Transverse colon (tissue), 3 donors: ENCODE data around the gene TRA2B.

Source experiments
- CTCF ChIP-seq, 5 experiments: fragments of 200-600 bp in 3 of 5; fragments of 450-650 bp in 2 of 5; sonication (generic) in 3 of 5; IDR thresholded peaks; 1 replicate in 2 of 5; 2 replicates in 3 of 5; pipeline ENCODE4 v1.5.1; 2016 to 2017; ENCODE audit warnings: antibody characterized with exemption in 5 of 5, inconsistent platforms in 3 of 5, mild to moderate bottlenecking in 2 of 5, moderate library complexity in 1 of 5
- POLR2A ChIP-seq: fragments of 450-650 bp; IDR thresholded peaks from one replicate; pipeline ENCODE4 v1.6.1; 2016; ENCODE audit warnings: antibody characterized with exemption, mild to moderate bottlenecking, moderate library complexity

GRCh38 chr3:185887066-185887465, 50.7 kb downstream of the TRA2B start:
- TF ChIP-seq CTCF (IDR thresholded peaks at IDR 0.05) = no peak
- TF ChIP-seq POLR2A = no peak
